Esophagus muscularis mucosa (tissue), 4 donors: ENCODE data around the gene ABI3. TPM values are rescaled to one million over a fixed set of nuclear protein-coding genes. Genes with fewer than 3 reads are reported as not detected.
"Not testable (repeated sequence)": the region's sequence is repeated elsewhere in the genome, so short reads cannot be mapped to it uniquely, and the experiment has no call there.

Experiments used
- DNase-seq: peaks from one replicate; pipeline ENCODE4 v3.0.0-alpha.2; 2017; ENCODE audit errors: extremely low spot score
- H3K27ac ChIP-seq, 4 donors: fragments of 200-600 bp; sonication (generic); replicated peaks in 1 of 4; 1 replicate in 3 of 4; 2 replicates in 1 of 4; pipeline ENCODE4 v1.5.1; 2016 to 2019; ENCODE audit warnings: mild to moderate bottlenecking in 1 of 4
- H3K27me3 ChIP-seq, 4 donors: fragments of 200-600 bp; sonication (generic); one replicate each; pipeline versions ENCODE4 v1.5.1 to v1.6.0; 2016 to 2019
- H3K36me3 ChIP-seq, 4 donors: fragments of 200-600 bp; sonication (generic); one replicate each; pipeline ENCODE4 v1.5.1; 2016 to 2019
- H3K4me1 ChIP-seq, 4 donors: fragments of 200-600 bp; sonication (generic); one replicate each; pipeline ENCODE4 v1.5.1; 2016 to 2019
- H3K4me3 ChIP-seq, 4 donors: fragments of 200-600 bp; sonication (generic); 1 replicate in 2 of 4; 2 replicates in 2 of 4; pipeline ENCODE4 v1.5.1; 2016 to 2019; ENCODE audit warnings: mild to moderate bottlenecking in 4 of 4, moderate library complexity in 1 of 4
- H3K9me3 ChIP-seq, 4 donors: fragments of 200-600 bp; sonication (generic); 1 replicate in 3 of 4; 2 replicates in 1 of 4; pipeline ENCODE4 v1.5.1; 2016 to 2019
- EP300 ChIP-seq: sonication (generic); formaldehyde crosslinking; IDR thresholded peaks from one replicate; pipeline ENCODE4 v1.6.1; 2017; ENCODE audit warnings: antibody characterized with exemption
- POLR2A ChIP-seq: fragments of 450-650 bp; IDR thresholded peaks from one replicate; pipeline ENCODE4 v1.6.1; 2017; ENCODE audit warnings: antibody characterized with exemption, moderate library complexity, mild to moderate bottlenecking, low read depth
- POLR2AphosphoS5 ChIP-seq, 2 donors: sonication (generic); formaldehyde crosslinking; IDR thresholded peaks; one replicate each; pipeline ENCODE4 v1.6.1; 2017; ENCODE audit warnings: antibody characterized with exemption in 2 of 2
- WGBS: methylation state at CpG from one replicate; pipeline ENCODE4 v1.1.5; 2018; 5-methylcytosine and 5-hydroxymethylcytosine counted together
- intact Hi-C: fragments of 100-400 bp; cut with DNase I; formaldehyde crosslinking; loops from one replicate; pipeline ENCODE4 v1.15.1; 2023
- total RNA-seq, 4 donors: library from RNA; depleted of rRNA; stranded (reverse); fragments of >200 nt; gene quantifications; one replicate each; pipeline versions ENCODE4 v1.1.0 to v1.2.1, GENCODE V29; 2016
- TF ChIP-seq, protein P1 (sequence below), 3 experiments: fragments of 200-600 bp in 2 of 3; fragments of 450-650 bp in 1 of 3; sonication (generic) in 2 of 3; IDR thresholded peaks; one replicate each; pipeline ENCODE4 v1.5.1; 2017 to 2019; ENCODE audit warnings: antibody characterized with exemption in 3 of 3, mild to moderate bottlenecking in 2 of 3, moderate library complexity in 1 of 3

The ABI3 gene
- total RNA-seq, 4 donors from 2014 or later = 3.3 to 8.9 (median 6.3) TPM

DNA sequence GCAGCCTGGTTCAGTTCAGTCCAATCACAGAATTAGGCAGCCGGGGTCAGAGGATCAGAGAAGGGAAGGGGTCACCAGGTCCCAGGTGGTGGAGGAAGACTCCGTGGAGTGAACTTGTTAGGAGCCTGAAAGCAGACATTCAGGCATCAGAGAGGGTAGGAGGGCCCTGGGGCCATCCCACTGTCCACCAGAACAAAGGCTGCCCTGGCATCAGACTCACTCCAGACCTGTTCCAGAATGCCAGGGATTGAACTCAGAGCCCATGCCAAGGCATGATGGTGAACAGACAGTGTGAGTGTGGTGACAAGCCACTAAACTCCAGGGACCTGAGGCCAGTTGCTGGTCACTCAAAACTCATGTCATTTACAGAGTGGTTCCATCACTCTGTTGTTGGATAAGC, 40.3 kb upstream of the ABI3 start:
- H3K4me1 ChIP-seq = no peaks in the 10 kb centered on the region
- TF ChIP-seq EP300 = no peak
- no peak for TF ChIP-seq POLR2AphosphoS5 (IDR thresholded peaks at IDR 0.05)
- WGBS = 83% methylated on average over 2 of the region's 2 CpGs
- no peak for DNase-seq
- no peaks in the 10 kb centered on the region for H3K36me3 ChIP-seq
- peaks cover 0 to 12% (median 10%) of the 10 kb centered on the region in 4 donors for H3K9me3 ChIP-seq
- peaks cover 0 to 57% (median 0%) of the 10 kb centered on the region in 4 donors for H3K27me3 ChIP-seq
- intact Hi-C loops = no loop called here
- H3K27ac ChIP-seq = no peak overlapping the region
- no peak overlapping the region for H3K4me3 ChIP-seq

DNA sequence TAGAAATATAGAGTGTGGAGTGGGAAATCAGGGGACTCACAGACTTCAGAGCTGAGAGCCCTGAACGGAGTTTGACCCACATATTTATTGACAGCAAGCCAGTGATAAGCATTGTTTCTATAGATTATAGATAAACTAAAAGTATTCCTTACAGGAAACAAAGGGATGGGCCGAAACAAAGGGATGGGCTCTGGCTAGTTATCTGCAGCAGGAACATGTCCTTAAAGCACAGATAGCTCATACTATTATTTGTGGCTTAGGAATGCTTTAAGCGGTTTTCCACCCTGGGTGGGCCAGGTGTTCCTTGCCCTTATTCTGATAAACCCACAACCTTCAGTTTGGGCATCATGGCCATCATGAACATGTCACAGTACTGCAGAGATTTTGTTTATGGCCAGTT, 39.8 kb upstream of the ABI3 start:
- Histone ChIP-seq H3K27me3 (peaks cover 0 to 53% (median 0%) of the 10 kb centered on the region in 4 donors), H3K9me3 (peaks cover 0 to 17% (median 15%) of the 10 kb centered on the region in 4 donors)
- DNase-seq, H3K36me3 ChIP-seq, H3K4me1 ChIP-seq, H3K4me3 ChIP-seq, intact Hi-C loops, H3K27ac ChIP-seq: not testable (repeated sequence)
- 84% methylated on average over 3 of the region's 3 CpGs for WGBS

DNA sequence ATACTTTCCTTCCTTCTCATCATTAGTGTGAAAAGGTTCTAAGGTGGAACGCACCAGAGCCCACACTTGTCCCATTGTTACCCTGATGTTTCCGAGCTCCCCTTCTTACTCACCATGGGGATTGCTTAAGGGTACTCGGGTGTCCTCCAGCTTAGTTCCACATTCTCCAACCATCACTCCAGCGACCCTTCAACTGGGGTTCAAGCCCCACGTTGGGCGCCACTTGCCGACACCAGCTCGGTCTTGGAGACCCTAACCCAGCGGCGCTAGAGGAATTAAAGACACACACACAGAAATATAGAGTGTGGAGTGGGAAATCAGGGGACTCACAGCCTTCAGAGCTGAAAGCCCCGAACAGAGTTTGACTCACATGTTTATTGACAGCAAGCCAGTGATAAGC, 34.5 kb upstream of the ABI3 start:
- intact Hi-C loops, H3K27me3 ChIP-seq, H3K4me3 ChIP-seq, DNase-seq, H3K36me3 ChIP-seq, H3K4me1 ChIP-seq, H3K27ac ChIP-seq: not testable (repeated sequence)
- H3K9me3 ChIP-seq = peaks cover 0 to 41% (median 36%) of the 10 kb centered on the region in 4 donors
- WGBS = 94% methylated on average over 11 of the region's 11 CpGs

DNA sequence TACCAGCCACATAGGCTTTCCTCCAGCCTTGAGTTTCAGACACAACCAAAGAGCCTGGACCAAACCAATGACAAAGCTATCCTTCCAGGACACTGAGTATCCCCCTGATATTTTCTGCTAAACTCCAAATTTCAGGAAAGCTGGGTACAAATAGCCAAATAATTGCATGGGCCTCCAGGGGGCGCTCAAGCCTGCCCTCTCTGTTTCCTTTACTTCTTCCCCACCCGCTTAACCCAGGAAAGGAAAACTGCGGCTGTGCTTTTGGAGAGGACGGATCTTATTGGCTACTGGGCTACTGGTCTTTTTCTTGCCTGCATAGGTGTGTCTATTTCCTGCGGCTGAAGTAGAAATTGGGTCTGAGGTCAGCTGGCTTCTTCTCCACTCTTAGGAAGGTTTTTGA, 30.2 kb upstream of the ABI3 start:
- no peak for DNase-seq
- Histone ChIP-seq H3K27me3 (peaks cover 0 to 11% (median 0%) of the 10 kb centered on the region in 4 donors), H3K4me3 (no peak overlapping the region), H3K9me3 (peaks cover 0 to 29% (median 27%) of the 10 kb centered on the region in 4 donors), H3K27ac (no peak overlapping the region), H3K36me3 (no peaks in the 10 kb centered on the region), H3K4me1 (no peaks in the 10 kb centered on the region)
- intact Hi-C loops = loop anchor here (10.0 kb wide), 1 partner anchor 104 kb away; no protein-coding TSS in a partner anchor
- WGBS = 14% methylated on average over 5 of the region's 5 CpGs
- TF ChIP-seq EP300 (no peak), POLR2A (no peak), POLR2AphosphoS5 (IDR thresholded peaks at IDR 0.05) (peak in 1 of 2 donors; percentile 11)
- TF ChIP-seq, protein P1, sequence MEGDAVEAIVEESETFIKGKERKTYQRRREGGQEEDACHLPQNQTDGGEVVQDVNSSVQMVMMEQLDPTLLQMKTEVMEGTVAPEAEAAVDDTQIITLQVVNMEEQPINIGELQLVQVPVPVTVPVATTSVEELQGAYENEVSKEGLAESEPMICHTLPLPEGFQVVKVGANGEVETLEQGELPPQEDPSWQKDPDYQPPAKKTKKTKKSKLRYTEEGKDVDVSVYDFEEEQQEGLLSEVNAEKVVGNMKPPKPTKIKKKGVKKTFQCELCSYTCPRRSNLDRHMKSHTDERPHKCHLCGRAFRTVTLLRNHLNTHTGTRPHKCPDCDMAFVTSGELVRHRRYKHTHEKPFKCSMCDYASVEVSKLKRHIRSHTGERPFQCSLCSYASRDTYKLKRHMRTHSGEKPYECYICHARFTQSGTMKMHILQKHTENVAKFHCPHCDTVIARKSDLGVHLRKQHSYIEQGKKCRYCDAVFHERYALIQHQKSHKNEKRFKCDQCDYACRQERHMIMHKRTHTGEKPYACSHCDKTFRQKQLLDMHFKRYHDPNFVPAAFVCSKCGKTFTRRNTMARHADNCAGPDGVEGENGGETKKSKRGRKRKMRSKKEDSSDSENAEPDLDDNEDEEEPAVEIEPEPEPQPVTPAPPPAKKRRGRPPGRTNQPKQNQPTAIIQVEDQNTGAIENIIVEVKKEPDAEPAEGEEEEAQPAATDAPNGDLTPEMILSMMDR (IDR thresholded peaks at IDR 0.05) = peak; percentile 60 to 74 (median 60)

DNA sequence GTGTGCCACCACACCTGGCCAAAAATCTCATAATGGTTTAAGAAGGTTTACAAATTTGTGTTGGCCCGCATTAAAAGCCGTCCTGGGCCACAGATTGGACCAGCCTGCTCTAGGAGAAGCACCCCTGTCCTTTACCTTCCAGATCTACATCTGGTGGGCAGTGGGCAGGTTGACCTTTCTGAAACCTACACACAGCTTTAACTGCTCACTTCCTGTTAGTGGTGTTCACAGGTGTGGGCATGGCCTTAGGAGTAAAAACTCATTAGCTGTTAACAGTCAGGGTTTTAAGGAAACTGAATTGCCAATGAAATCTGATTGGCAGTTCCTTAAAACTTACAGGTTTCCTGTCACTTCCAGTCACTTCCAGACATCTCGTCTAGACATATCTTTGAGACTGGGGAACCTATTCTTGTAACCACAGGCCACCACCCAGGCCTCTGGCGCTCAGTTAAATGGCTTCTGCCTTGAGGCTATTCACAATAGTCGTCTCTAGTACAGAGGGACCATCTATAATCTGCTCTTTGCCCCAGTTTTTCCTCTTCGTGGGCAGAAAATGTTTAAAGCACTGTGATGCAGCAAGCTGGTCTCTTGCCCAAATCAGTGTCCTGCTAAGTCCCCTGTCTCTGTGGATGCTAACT, 29.4 kb upstream of the ABI3 start:
- 90% methylated on average over 5 of the region's 6 CpGs for WGBS
- intact Hi-C loops = loop anchor here (10.0 kb wide), 1 partner anchor 104 kb away; no protein-coding TSS in a partner anchor
- Histone ChIP-seq H3K36me3 (no peaks in the 10 kb centered on the region), H3K27ac (no peak overlapping the region), H3K27me3 (peaks cover 0 to 11% (median 0%) of the 10 kb centered on the region in 4 donors), H3K9me3 (peaks cover 0 to 21% (median 19%) of the 10 kb centered on the region in 4 donors), H3K4me3 (no peak overlapping the region), H3K4me1 (no peaks in the 10 kb centered on the region)
- no peak for DNase-seq
- TF ChIP-seq POLR2A (no peak), POLR2AphosphoS5 (IDR thresholded peaks at IDR 0.05) (no peak), EP300 (no peak)
- TF ChIP-seq, protein P1 (IDR thresholded peaks at IDR 0.05) = no peak

DNA sequence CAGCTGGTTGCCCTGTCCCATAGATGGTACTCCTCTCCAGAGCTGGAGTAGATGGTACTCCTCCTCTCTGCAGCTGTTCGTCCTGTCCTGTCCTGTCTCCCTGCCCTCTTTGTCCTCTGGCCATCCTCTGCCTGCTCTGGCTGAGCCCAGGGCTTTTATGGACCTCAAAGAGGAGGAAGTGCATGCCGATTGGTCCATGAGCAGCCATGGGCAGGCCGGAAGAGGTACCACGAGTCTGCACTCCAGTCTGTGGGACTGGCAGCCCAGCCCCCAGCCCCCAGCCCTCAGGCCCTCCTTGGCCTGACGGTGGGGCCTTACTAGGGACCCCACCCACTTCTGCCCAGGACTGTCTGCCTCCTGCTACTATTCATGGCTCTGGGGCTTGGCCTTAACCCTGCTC, 27.2 kb upstream of the ABI3 start:
- Histone ChIP-seq H3K4me3 (no peak overlapping the region), H3K9me3 (peaks cover 0 to 5% (median 0%) of the 10 kb centered on the region in 4 donors), H3K36me3 (no peaks in the 10 kb centered on the region), H3K27ac (no peak overlapping the region), H3K4me1 (no peaks in the 10 kb centered on the region), H3K27me3 (peaks cover 0 to 11% (median 0%) of the 10 kb centered on the region in 4 donors)
- intact Hi-C loops = loop anchor here (10.0 kb wide), 1 partner anchor 101 kb away; no protein-coding TSS in a partner anchor
- no peak for DNase-seq
- TF ChIP-seq, protein P1 (IDR thresholded peaks at IDR 0.05) = no peak
- no peak for TF ChIP-seq EP300
- TF ChIP-seq POLR2AphosphoS5 (IDR thresholded peaks at IDR 0.05) = no peak
- TF ChIP-seq POLR2A = no peak
- WGBS = 91% methylated on average over 5 of the region's 5 CpGs
